GM12878 (cell line): ENCODE data around the gene GFRA1.

ENCODE experiments used
- CEBPB ChIP-seq, 2 experiments: fragments of 150-350 bp in 1 of 2; IDR thresholded peaks; 2 replicates each; pipeline ENCODE4 v1.6.1; 2012 to 2014; ENCODE audit warnings: low read depth in 2 of 2, low read length in 2 of 2, borderline replicate concordance in 1 of 2, inconsistent platforms in 1 of 2
- JUND ChIP-seq: IDR thresholded peaks from 2 replicates; pipeline ENCODE4 v1.6.1; 2012; ENCODE audit warnings: low read depth, mild to moderate bottlenecking, low read length, improper control_type of control experiment, moderate library complexity
- KDM1A ChIP-seq: fragments of 200-600 bp; sonication (generic); IDR thresholded peaks from 2 replicates; pipeline ENCODE4 v1.6.1; 2016; ENCODE audit warnings: borderline replicate concordance
- MEF2A ChIP-seq: IDR thresholded peaks from 2 replicates; pipeline ENCODE4 v1.6.1; 2011; ENCODE audit warnings: low read depth, mild to moderate bottlenecking, low read length, moderate library complexity; ENCODE audit not compliant: insufficient read depth
- POLR2A ChIP-seq: IDR thresholded peaks from 2 replicates; pipeline ENCODE4 v1.6.1; 2011; ENCODE audit warnings: low read depth, mild to moderate bottlenecking, low read length

DNA sequence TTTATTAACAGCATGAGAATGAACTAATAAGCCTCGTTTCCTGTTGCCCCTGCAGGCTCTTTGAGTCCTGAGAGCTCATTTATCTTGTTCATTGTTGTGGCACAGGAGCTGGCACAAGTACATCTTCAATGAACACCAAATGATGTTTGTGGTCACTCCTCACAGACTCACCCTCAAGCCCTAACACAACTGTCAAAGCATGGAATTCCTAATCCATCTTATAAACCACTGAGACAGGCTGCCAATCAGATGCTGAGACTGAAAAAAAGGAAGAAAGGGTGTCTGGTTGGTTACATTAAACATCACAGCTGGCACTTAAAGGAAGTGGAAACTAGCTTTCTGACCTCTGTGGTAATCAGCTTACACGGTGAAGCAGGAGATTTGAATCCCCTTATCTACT lies 43.5 kb upstream of the GFRA1 start:
- no peak for TF ChIP-seq KDM1A
- TF ChIP-seq JUND = no peak
- TF ChIP-seq CEBPB (IDR thresholded peaks at IDR 0.05; ENCODE audit: borderline replicate concordance in 1 of 2, low read depth in 2 of 2, low read length in 2 of 2) = no peak
- TF ChIP-seq MEF2A = no peak
- TF ChIP-seq POLR2A = no peak
